ENCODE data around the gene SH3BP2.

Gene SH3BP2

DNA sequence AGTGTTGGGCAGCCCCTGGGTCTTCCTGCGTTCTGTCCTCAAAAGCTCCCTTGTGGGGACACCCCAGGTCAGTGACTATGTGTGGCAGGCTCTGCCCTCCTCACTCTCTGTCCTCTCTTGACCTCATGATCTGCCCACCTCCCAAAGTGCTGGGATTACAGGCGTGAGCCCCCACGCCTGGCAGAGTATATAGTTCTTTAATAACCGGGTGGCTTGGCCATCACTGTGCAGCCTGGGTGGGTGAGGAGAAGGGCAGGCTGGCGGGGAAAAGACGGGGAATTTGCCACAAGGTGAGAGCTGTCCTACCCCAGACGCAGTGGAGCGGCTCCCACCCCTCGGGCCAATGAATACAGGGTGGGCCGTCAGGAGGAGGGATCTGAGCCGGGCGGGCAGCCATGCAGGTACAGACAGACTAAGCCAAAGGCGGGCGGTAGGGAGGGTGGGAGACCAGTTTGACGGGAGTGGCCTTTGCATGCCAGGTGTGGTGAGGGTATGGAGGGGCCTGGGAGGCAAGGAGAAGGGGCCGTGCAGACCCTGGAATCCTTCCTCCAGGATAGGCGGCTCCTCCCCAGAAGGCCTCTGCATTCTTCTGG, 2.5 kb downstream of the SH3BP2 start:
- no peak for DNase-seq
- Histone ChIP-seq H2BK5ac (ENCODE audit: low read depth, low read length, poor library complexity) (no peak overlapping the region), H3K14ac (ENCODE audit: low read length) (no peak overlapping the region), H4K91ac (ENCODE audit: low read depth, low read length) (peak overlapping the region; percentile 33), H3K27me3 (ENCODE audit: insufficient read depth, low read length) (no peaks in the 10 kb centered on the region), H3K23ac (ENCODE audit: low read length) (no peak overlapping the region), H3K4me3 (ENCODE audit: low read depth, low read length) (no peak overlapping the region), H3K27ac (ENCODE audit: low read depth, low read length) (no peak overlapping the region), H3K18ac (ENCODE audit: low read length) (no peak overlapping the region), H2BK12ac (ENCODE audit: low read length) (no peak overlapping the region), H3K9ac (ENCODE audit: low read length) (no peak overlapping the region), H3K4me1 (ENCODE audit: control insufficient read depth in 1 of 2, insufficient read depth in 2 of 2, low read length in 2 of 2) (peaks cover 23 to 33% of the 10 kb centered on the region in 2 experiments), H3K9me3 (ENCODE audit: insufficient read depth, low read depth, low read length) (peaks cover 3% of the 10 kb centered on the region), H3K79me2 (ENCODE audit: control insufficient read depth, insufficient read depth, low read length, poor library complexity) (no peaks in the 10 kb centered on the region), H4K8ac (ENCODE audit: low read depth, low read length) (no peak overlapping the region), H3K4me2 (ENCODE audit: low read length) (no peak overlapping the region), H3K79me1 (ENCODE audit: low read length) (peaks cover 9% of the 10 kb centered on the region), H2BK120ac (ENCODE audit: insufficient read depth, low read length, poor library complexity) (no peak overlapping the region), H3K36me3 (ENCODE audit: control insufficient read depth in 1 of 2, insufficient read depth in 2 of 2, low read length in 2 of 2) (no peaks in the 10 kb centered on the region), H2AFZ (ENCODE audit: insufficient read depth, low read length, poor library complexity) (no peak overlapping the region), H3K4ac (ENCODE audit: low read depth, low read length) (no peak overlapping the region), H4K12ac (ENCODE audit: low read depth, low read length) (no peak overlapping the region), H2AK5ac (ENCODE audit: low read length) (no peak overlapping the region)
- no CpG with 5 or more reads among the region's 17 CpGs for WGBS (ENCODE audit: extremely low coverage, insufficient coverage, insufficient read length)

DNA sequence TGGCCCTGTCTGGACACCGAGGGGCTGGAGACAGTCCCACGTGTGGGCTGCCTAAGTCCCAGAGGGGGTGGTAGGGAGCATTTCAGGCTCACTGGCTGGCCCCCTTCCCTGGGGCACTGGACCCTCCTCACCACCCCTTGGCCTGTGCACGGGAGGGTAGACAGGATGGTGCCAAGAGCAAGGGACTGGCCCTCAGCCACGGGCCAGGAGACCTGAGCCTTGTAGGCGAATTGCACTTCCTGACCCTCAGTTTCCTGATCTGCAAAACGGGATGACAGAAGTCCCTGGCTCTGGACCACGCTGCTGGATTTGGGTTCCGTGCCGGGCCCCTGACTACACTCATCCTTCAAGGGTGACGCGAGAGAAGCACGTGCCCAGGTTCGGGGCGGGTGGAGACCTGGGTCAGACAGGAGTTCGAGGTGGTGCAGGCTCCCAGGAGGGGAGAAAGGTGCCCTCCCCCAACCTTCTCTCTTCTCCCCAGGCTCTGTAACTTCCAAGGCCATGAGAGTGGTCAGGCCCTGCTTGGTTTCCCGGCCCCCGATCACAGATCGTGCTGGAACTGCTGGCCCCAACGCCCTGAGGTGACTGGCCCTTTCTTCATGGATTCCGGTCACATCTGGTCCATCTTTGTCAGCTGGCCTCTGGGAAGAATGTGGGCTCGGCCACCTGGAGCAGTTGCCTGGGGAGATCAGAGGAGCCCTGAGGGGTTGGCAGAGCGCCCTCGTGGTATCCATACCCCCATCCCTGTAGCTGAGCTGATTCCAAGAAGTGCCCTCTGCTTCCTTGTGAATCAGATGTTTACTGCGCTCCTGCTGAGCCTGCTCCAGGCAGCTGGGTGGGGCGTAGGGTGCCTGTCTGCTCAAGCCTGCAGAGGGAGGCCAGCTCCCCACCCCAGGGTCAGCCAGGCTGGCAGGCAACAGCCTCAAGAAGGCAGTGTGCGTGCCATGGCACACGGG, 3.3 kb downstream of the SH3BP2 start:
- no peak overlapping the region for H2BK12ac ChIP-seq (ENCODE audit: low read length)
- no peak overlapping the region for H3K27ac ChIP-seq (ENCODE audit: low read depth, low read length)
- no peak overlapping the region for H3K18ac ChIP-seq (ENCODE audit: low read length)
- no peak overlapping the region for H4K12ac ChIP-seq (ENCODE audit: low read depth, low read length)
- H3K23ac ChIP-seq (ENCODE audit: low read length): no peak overlapping the region
- no peak overlapping the region for H2BK5ac ChIP-seq (ENCODE audit: low read depth, low read length, poor library complexity)
- H2AFZ ChIP-seq (ENCODE audit: insufficient read depth, low read length, poor library complexity): no peak overlapping the region
- no CpG with 5 or more reads among the region's 27 CpGs for whole genome bisulfite sequencing (ENCODE audit: extremely low coverage, insufficient coverage, insufficient read length)
- DNase-seq: peak; percentile 63 to 73
- H3K79me2 ChIP-seq (ENCODE audit: control insufficient read depth, insufficient read depth, low read length, poor library complexity): no peaks in the 10 kb centered on the region
- H3K27me3 ChIP-seq (ENCODE audit: insufficient read depth, low read length): no peaks in the 10 kb centered on the region
- no peak overlapping the region for H3K4me3 ChIP-seq (ENCODE audit: low read depth, low read length)
- H4K91ac ChIP-seq (ENCODE audit: low read depth, low read length): no peak overlapping the region
- no peaks in the 10 kb centered on the region for H3K36me3 ChIP-seq (ENCODE audit: control insufficient read depth in 1 of 2, insufficient read depth in 2 of 2, low read length in 2 of 2)
- H4K8ac ChIP-seq (ENCODE audit: low read depth, low read length): no peak overlapping the region
- H2BK120ac ChIP-seq (ENCODE audit: insufficient read depth, low read length, poor library complexity): no peak overlapping the region
- peaks cover 31 to 40% of the 10 kb centered on the region in 2 experiments for H3K4me1 ChIP-seq (ENCODE audit: control insufficient read depth in 1 of 2, insufficient read depth in 2 of 2, low read length in 2 of 2)
- no peak overlapping the region for H3K4ac ChIP-seq (ENCODE audit: low read depth, low read length)
- H3K79me1 ChIP-seq (ENCODE audit: low read length): peaks cover 11% of the 10 kb centered on the region
- no peak overlapping the region for H3K4me2 ChIP-seq (ENCODE audit: low read length)
- H3K9me3 ChIP-seq (ENCODE audit: insufficient read depth, low read depth, low read length): peaks cover 2% of the 10 kb centered on the region
- H3K14ac ChIP-seq (ENCODE audit: low read length): peak overlapping the region; percentile 17
- peak overlapping the region; percentile 31 for H2AK5ac ChIP-seq (ENCODE audit: low read length)
- H3K9ac ChIP-seq (ENCODE audit: low read length): no peak overlapping the region

DNA sequence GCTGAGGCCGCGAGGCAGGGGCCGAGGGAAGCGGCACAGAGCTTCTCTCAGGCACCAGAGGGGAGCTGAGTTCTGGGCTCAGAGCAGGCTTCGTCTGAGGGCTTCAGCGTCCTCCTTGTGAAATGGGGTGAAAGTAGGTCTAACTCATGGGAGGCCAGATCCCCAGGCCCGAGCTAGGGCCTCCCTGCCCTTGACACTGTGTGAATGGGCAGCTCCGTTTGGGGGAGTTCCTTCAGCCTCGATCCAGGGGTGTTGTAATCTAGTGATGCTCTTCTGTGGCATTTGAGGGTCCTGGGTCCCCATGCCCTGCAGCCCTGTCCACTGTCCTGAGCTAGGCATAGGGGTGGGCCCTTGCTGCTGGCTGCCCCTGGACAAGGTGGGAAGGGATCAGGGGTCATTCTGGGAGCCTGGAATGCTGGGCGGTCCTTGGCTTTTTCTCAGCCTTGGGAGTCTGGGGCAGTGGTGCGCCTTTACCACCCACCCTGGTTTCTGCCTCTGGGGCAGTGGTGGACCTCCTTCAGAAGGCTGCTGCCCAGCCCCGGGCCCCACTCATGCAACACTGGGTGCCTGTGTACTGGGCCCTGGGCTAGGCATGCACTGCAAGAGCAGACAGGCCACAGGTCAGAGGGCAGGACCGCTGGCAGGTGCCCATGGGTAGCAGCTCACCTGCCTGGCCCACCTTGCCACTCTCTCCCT, 4.1 kb downstream of the SH3BP2 start:
- no peak overlapping the region for H2BK12ac ChIP-seq (ENCODE audit: low read length)
- H3K4me1 ChIP-seq (ENCODE audit: control insufficient read depth in 1 of 2, insufficient read depth in 2 of 2, low read length in 2 of 2): peaks cover 34 to 43% of the 10 kb centered on the region in 2 experiments
- whole genome bisulfite sequencing (ENCODE audit: extremely low coverage, insufficient coverage, insufficient read length): no CpG with 5 or more reads among the region's 13 CpGs
- no peak overlapping the region for H3K4ac ChIP-seq (ENCODE audit: low read depth, low read length)
- no peaks in the 10 kb centered on the region for H3K36me3 ChIP-seq (ENCODE audit: control insufficient read depth in 1 of 2, insufficient read depth in 2 of 2, low read length in 2 of 2)
- H2AFZ ChIP-seq (ENCODE audit: insufficient read depth, low read length, poor library complexity): no peak overlapping the region
- peak overlapping the region; percentile 41 for H4K91ac ChIP-seq (ENCODE audit: low read depth, low read length)
- H3K27ac ChIP-seq (ENCODE audit: low read depth, low read length): no peak overlapping the region
- no peak overlapping the region for H3K4me2 ChIP-seq (ENCODE audit: low read length)
- no peak for DNase-seq
- H3K9ac ChIP-seq (ENCODE audit: low read length): no peak overlapping the region
- no peak overlapping the region for H3K23ac ChIP-seq (ENCODE audit: low read length)
- no peak overlapping the region for H4K8ac ChIP-seq (ENCODE audit: low read depth, low read length)
- peaks cover 11% of the 10 kb centered on the region for H3K79me1 ChIP-seq (ENCODE audit: low read length)
- no peak overlapping the region for H3K4me3 ChIP-seq (ENCODE audit: low read depth, low read length)
- H3K14ac ChIP-seq (ENCODE audit: low read length): peak overlapping the region; percentile 17
- peak overlapping the region; percentile 31 for H2AK5ac ChIP-seq (ENCODE audit: low read length)
- H4K12ac ChIP-seq (ENCODE audit: low read depth, low read length): no peak overlapping the region
- no peaks in the 10 kb centered on the region for H3K27me3 ChIP-seq (ENCODE audit: insufficient read depth, low read length)
- H3K9me3 ChIP-seq (ENCODE audit: insufficient read depth, low read depth, low read length): peaks cover 2% of the 10 kb centered on the region
- no peak overlapping the region for H3K18ac ChIP-seq (ENCODE audit: low read length)
- no peaks in the 10 kb centered on the region for H3K79me2 ChIP-seq (ENCODE audit: control insufficient read depth, insufficient read depth, low read length, poor library complexity)
- no peak overlapping the region for H2BK5ac ChIP-seq (ENCODE audit: low read depth, low read length, poor library complexity)
- H2BK120ac ChIP-seq (ENCODE audit: insufficient read depth, low read length, poor library complexity): no peak overlapping the region

DNA sequence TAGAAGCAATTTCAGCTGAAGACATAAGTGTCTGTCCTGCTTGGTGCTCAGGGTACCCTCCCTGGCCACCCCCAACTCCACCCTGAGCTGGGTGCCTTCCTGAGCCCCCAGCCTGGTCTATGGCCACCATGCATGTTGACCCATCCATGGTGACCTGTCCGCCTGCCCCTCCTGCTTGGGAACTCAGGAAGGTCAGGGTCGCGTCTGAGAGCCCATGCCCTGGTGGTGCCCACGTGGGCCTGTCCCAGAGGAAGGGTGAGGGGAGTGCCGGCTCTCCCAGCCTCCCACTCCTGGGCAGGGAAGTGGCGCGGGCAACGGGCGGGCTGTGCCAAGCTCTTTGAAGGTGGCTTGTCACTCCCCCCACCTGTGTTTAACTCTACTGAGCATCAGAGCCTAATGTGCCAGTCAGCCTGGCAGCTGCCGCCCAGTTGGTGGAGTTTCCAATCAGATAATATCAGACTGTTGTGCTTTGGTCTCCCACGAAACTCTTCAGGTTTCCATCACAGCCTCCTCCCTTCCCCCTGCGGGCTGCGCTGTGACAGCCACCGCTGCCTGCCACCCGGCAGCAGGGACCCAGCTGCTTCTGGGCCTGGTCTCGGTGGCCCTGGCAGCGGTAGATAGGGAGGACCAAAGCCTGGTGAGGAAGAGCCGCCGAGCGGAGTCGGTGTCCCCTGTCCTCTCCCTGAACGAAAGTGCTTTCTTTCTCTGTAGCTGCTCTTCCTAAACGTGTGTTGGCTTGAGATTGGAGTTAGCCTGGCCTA, 4.8 kb downstream of the SH3BP2 start:
- Histone ChIP-seq H4K8ac (ENCODE audit: low read depth, low read length) (no peak overlapping the region), H2AK5ac (ENCODE audit: low read length) (no peak overlapping the region), H2BK5ac (ENCODE audit: low read depth, low read length, poor library complexity) (no peak overlapping the region), H3K27ac (ENCODE audit: low read depth, low read length) (no peak overlapping the region), H3K4me1 (ENCODE audit: control insufficient read depth in 1 of 2, insufficient read depth in 2 of 2, low read length in 2 of 2) (peaks cover 34 to 43% of the 10 kb centered on the region in 2 experiments), H3K4me2 (ENCODE audit: low read length) (no peak overlapping the region), H4K12ac (ENCODE audit: low read depth, low read length) (no peak overlapping the region), H3K27me3 (ENCODE audit: insufficient read depth, low read length) (no peaks in the 10 kb centered on the region), H3K4me3 (ENCODE audit: low read depth, low read length) (no peak overlapping the region), H3K14ac (ENCODE audit: low read length) (no peak overlapping the region), H3K9me3 (ENCODE audit: insufficient read depth, low read depth, low read length) (no peaks in the 10 kb centered on the region), H3K36me3 (ENCODE audit: control insufficient read depth in 1 of 2, insufficient read depth in 2 of 2, low read length in 2 of 2) (no peaks in the 10 kb centered on the region), H3K79me2 (ENCODE audit: control insufficient read depth, insufficient read depth, low read length, poor library complexity) (no peaks in the 10 kb centered on the region), H4K91ac (ENCODE audit: low read depth, low read length) (no peak overlapping the region), H3K4ac (ENCODE audit: low read depth, low read length) (no peak overlapping the region), H2AFZ (ENCODE audit: insufficient read depth, low read length, poor library complexity) (no peak overlapping the region), H3K79me1 (ENCODE audit: low read length) (peaks cover 11% of the 10 kb centered on the region), H3K23ac (ENCODE audit: low read length) (no peak overlapping the region), H3K18ac (ENCODE audit: low read length) (no peak overlapping the region), H2BK120ac (ENCODE audit: insufficient read depth, low read length, poor library complexity) (no peak overlapping the region), H3K9ac (ENCODE audit: low read length) (no peak overlapping the region), H2BK12ac (ENCODE audit: low read length) (no peak overlapping the region)
- no CpG with 5 or more reads among the region's 23 CpGs for WGBS (ENCODE audit: extremely low coverage, insufficient coverage, insufficient read length)
- no peak for DNase-seq
